ENCODE measurements around the gene ITGA4.

DNA sequence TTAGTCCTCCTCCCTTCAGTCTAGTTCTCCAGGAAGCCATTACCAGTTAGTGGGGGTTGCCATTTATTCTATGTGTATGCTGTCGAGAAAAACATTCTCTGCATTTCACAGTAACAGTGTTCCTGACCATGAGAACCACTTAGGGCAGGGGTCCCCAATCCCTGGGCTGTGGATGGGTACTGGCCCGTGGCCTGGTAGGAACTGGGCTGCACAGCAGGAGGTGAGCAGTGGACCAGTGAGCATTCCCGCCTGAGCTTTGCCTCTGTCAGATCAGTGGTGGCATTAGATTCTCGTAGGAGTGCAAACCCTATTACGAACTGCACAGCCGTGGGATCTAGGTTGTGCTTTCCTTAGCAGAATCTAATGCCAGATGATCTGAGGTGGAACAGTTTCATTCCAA is 15.8 kb downstream of the ITGA4 start:
- TF ChIP-seq POLR2A (IDR thresholded peaks at IDR 0.05; ENCODE audit: low read length) (no peak), ESRRA (IDR thresholded peaks at IDR 0.05; ENCODE audit: borderline replicate concordance, low read length) (no peak), CBX8 (IDR thresholded peaks at IDR 0.05) (no peak)
- TF ChIP-seq, protein P1, sequence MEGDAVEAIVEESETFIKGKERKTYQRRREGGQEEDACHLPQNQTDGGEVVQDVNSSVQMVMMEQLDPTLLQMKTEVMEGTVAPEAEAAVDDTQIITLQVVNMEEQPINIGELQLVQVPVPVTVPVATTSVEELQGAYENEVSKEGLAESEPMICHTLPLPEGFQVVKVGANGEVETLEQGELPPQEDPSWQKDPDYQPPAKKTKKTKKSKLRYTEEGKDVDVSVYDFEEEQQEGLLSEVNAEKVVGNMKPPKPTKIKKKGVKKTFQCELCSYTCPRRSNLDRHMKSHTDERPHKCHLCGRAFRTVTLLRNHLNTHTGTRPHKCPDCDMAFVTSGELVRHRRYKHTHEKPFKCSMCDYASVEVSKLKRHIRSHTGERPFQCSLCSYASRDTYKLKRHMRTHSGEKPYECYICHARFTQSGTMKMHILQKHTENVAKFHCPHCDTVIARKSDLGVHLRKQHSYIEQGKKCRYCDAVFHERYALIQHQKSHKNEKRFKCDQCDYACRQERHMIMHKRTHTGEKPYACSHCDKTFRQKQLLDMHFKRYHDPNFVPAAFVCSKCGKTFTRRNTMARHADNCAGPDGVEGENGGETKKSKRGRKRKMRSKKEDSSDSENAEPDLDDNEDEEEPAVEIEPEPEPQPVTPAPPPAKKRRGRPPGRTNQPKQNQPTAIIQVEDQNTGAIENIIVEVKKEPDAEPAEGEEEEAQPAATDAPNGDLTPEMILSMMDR (IDR thresholded peaks at IDR 0.05), result no peak

Data from A549 (cell line).